H9 (cell line): Measurements from ENCODE around the gene PTOV1. TPM values are rescaled to one million over a fixed set of nuclear protein-coding genes. Genes with fewer than 3 reads are reported as not detected.

Experiments
- DNase-seq: peaks from one replicate; pipeline ENCODE4 v3.0.0-alpha.2; 2017
- H2AFZ ChIP-seq: one replicate; pipeline ENCODE4 v1.6.1; 2013; ENCODE audit warnings: mild to moderate bottlenecking, low read length, control low read depth, moderate library complexity
- H2AK5ac ChIP-seq: 2 replicates; pipeline ENCODE4 v1.6.1; 2013; ENCODE audit warnings: low read length, control low read depth, mixed read lengths; ENCODE audit not compliant: insufficient read length
- H2BK120ac ChIP-seq: one replicate; pipeline ENCODE4 v1.6.1; 2013; ENCODE audit warnings: low read depth, mild to moderate bottlenecking, low read length, control low read depth, inconsistent platforms; ENCODE audit not compliant: poor library complexity, severe bottlenecking
- H2BK12ac ChIP-seq: 2 replicates; pipeline ENCODE4 v1.6.1; 2013; ENCODE audit warnings: low read length, control low read depth, mixed read lengths, low read depth; ENCODE audit not compliant: insufficient read length
- H2BK15ac ChIP-seq: 2 replicates; pipeline ENCODE4 v1.6.1; 2013; ENCODE audit warnings: low read depth, low read length, control low read depth
- H2BK20ac ChIP-seq: one replicate; pipeline ENCODE4 v1.6.1; 2013; ENCODE audit warnings: low read depth, mild to moderate bottlenecking, low read length, control low read depth, inconsistent platforms; ENCODE audit not compliant: poor library complexity, severe bottlenecking
- H2BK5ac ChIP-seq: 2 replicates; pipeline ENCODE4 v1.6.1; 2013; ENCODE audit warnings: low read length, control low read depth, mixed read lengths; ENCODE audit not compliant: insufficient read length
- H3K14ac ChIP-seq: 2 replicates; pipeline ENCODE4 v1.6.1; 2013; ENCODE audit warnings: low read length, control low read depth; ENCODE audit not compliant: insufficient read depth
- H3K18ac ChIP-seq: 2 replicates; pipeline ENCODE4 v1.6.1; 2013; ENCODE audit warnings: low read depth, mild to moderate bottlenecking, mixed read lengths, low read length, control low read depth; ENCODE audit not compliant: insufficient read length
- H3K23ac ChIP-seq: 2 replicates; pipeline ENCODE4 v1.6.1; 2013; ENCODE audit warnings: low read length, control low read depth, mixed read lengths, low read depth; ENCODE audit not compliant: insufficient read length
- H3K23me2 ChIP-seq: 2 replicates; pipeline ENCODE4 v1.6.1; 2013; ENCODE audit warnings: low read depth, mild to moderate bottlenecking, mixed read lengths, low read length, control low read depth; ENCODE audit not compliant: insufficient read length, poor library complexity, severe bottlenecking
- H3K27ac ChIP-seq: 2 replicates; pipeline ENCODE4 v1.5.1; 2013; ENCODE audit warnings: low read length, control low read depth, mixed read lengths, low read depth; ENCODE audit not compliant: insufficient read length
- H3K27me3 ChIP-seq: 2 replicates; pipeline ENCODE4 v1.6.1; 2013; ENCODE audit warnings: low read length, control low read depth, inconsistent platforms; ENCODE audit not compliant: insufficient read depth
- H3K4ac ChIP-seq: 2 replicates; pipeline ENCODE4 v1.6.1; 2013; ENCODE audit warnings: low read depth, mild to moderate bottlenecking, control low read depth, inconsistent platforms, low read length, moderate library complexity
- H3K4me1 ChIP-seq: 2 replicates; pipeline ENCODE4 v1.6.1; 2013; ENCODE audit warnings: low read length, control low read depth, inconsistent platforms; ENCODE audit not compliant: insufficient read depth
- H3K4me2 ChIP-seq: 2 replicates; pipeline ENCODE4 v1.6.1; 2013; ENCODE audit warnings: low read length, control low read depth, mixed read lengths; ENCODE audit not compliant: insufficient read length, insufficient read depth
- H3K56ac ChIP-seq: 2 replicates; pipeline ENCODE4 v1.6.1; 2013; ENCODE audit warnings: low read depth, mild to moderate bottlenecking, mixed read lengths, low read length, control low read depth; ENCODE audit not compliant: insufficient read length
- H3K79me1 ChIP-seq: 2 replicates; pipeline ENCODE4 v1.6.1; 2013; ENCODE audit warnings: low read depth, mild to moderate bottlenecking, moderate library complexity, low read length, control low read depth, inconsistent platforms; ENCODE audit not compliant: insufficient read depth, poor library complexity, severe bottlenecking
- H3K79me2 ChIP-seq: 2 replicates; pipeline ENCODE4 v1.6.1; 2013; ENCODE audit warnings: low read length, control low read depth, inconsistent platforms; ENCODE audit not compliant: insufficient read depth
- H3K9ac ChIP-seq: 2 replicates; pipeline ENCODE4 v1.6.1; 2013; ENCODE audit warnings: low read length, control low read depth, mixed read lengths; ENCODE audit not compliant: insufficient read length; ENCODE audit errors: extremely low read depth
- H3K9me3 ChIP-seq: one replicate; pipeline ENCODE4 v1.6.1; 2013; ENCODE audit warnings: low read depth, low read length, inconsistent platforms; ENCODE audit not compliant: control insufficient read depth
- H3T11ph ChIP-seq: one replicate; pipeline ENCODE4 v1.6.1; 2013; ENCODE audit warnings: mild to moderate bottlenecking, low read length, control low read depth, inconsistent platforms
- H4K20me1 ChIP-seq: one replicate; pipeline ENCODE4 v1.6.1; 2013; ENCODE audit not compliant: control insufficient read depth, insufficient read length, insufficient read depth
- H4K5ac ChIP-seq: 2 replicates; pipeline ENCODE4 v1.6.1; 2013; ENCODE audit warnings: low read depth, mild to moderate bottlenecking, mixed read lengths, low read length, control low read depth; ENCODE audit not compliant: insufficient read length
- H4K8ac ChIP-seq: replicated peaks from 2 replicates; pipeline ENCODE4 v1.6.1; 2013; ENCODE audit warnings: low read length, control low read depth, mixed read lengths, low read depth; ENCODE audit not compliant: insufficient read length
- H4K91ac ChIP-seq: 2 replicates; pipeline ENCODE4 v1.6.1; 2013; ENCODE audit warnings: low read depth, mild to moderate bottlenecking, moderate library complexity, mixed read lengths, low read length, control low read depth; ENCODE audit not compliant: insufficient read length
- H3K27ac Mint-ChIP-seq, 3 experiments: 2 replicates in 2 of 3; 3 replicates in 1 of 3; pipeline ENCODE4 v1.8.0; 2020 to 2021; ENCODE audit warnings: mixed read lengths in 3 of 3, mild to moderate bottlenecking in 1 of 3, moderate library complexity in 1 of 3
- H3K27me3 Mint-ChIP-seq: 2 replicates; pipeline ENCODE4 v1.8.0; 2021; ENCODE audit warnings: low read depth, mild to moderate bottlenecking, moderate library complexity, mixed read lengths
- H3K36me3 Mint-ChIP-seq, 3 experiments: 2 replicates in 2 of 3; 3 replicates in 1 of 3; pipeline ENCODE4 v1.8.0; 2020 to 2021; ENCODE audit warnings: low read depth in 3 of 3, mixed read lengths in 3 of 3; ENCODE audit not compliant: insufficient read depth in 1 of 3
- H3K4me1 Mint-ChIP-seq, 2 experiments: 2 replicates each; pipeline ENCODE4 v1.8.0; 2020; ENCODE audit warnings: mixed read lengths in 2 of 2
- H3K4me3 Mint-ChIP-seq, 2 experiments: 2 replicates in 1 of 2; 3 replicates in 1 of 2; pipeline ENCODE4 v1.8.0; 2020 to 2021; ENCODE audit warnings: mild to moderate bottlenecking in 2 of 2, mixed read lengths in 2 of 2, moderate library complexity in 1 of 2
- H3K9me3 Mint-ChIP-seq, 2 experiments: 2 replicates in 1 of 2; 3 replicates in 1 of 2; pipeline ENCODE4 v1.8.0; 2020; ENCODE audit warnings: mild to moderate bottlenecking in 2 of 2, mixed read lengths in 2 of 2, moderate library complexity in 1 of 2
- CTCF ChIP-seq: fragments of 200-600 bp; sonication (generic); conservative IDR thresholded peaks from 3 replicates; pipeline ENCODE4 v1.8.0; 2021; ENCODE audit warnings: antibody characterized with exemption, mild to moderate bottlenecking
- WGBS: extraction: QIAGEN DNeasy Blood & Tissue Kit; methylation state at CpG from one replicate; pipeline ENCODE4 v1.1.7; 2013; ENCODE audit warnings: missing lambda C conversion rate, low lambda C conversion rate, mixed read lengths; ENCODE audit not compliant: insufficient read length; ENCODE audit errors: extremely low coverage; 5-methylcytosine and 5-hydroxymethylcytosine counted together
- total RNA-seq: library from RNA; stranded (reverse); gene quantifications from 2 replicates; pipeline ENCODE4 v1.2.1, GENCODE V29; 2021

PTOV1 gene
- total RNA-seq, 1 experiment from 2014 or later, result 309 TPM

GRCh38 chr19:49861541-49862378 lies 10.8 kb downstream of the PTOV1 start:
- H2BK15ac ChIP-seq, result no peak overlapping the region
- WGBS, result no CpG with 5 or more reads among the region's 60 CpGs
- no peak overlapping the region for H3K4ac ChIP-seq
- H3K56ac ChIP-seq, result no peak overlapping the region
- H3K79me1 ChIP-seq, result peaks cover 5% of the 10 kb centered on the region
- no peak overlapping the region for H3K4me2 ChIP-seq
- H4K20me1 ChIP-seq, result peaks cover 3% of the 10 kb centered on the region
- H4K8ac ChIP-seq, result no peak overlapping the region
- no peak overlapping the region for H4K91ac ChIP-seq
- Mint-ChIP-seq H3K4me1 (peaks cover 22 to 40% of the 10 kb centered on the region in 2 experiments), H3K4me3 (no peak overlapping the region), H3K36me3 (peaks cover 29 to 85% (median 65%) of the 10 kb centered on the region in 3 experiments), H3K27me3 (peaks cover 3% of the 10 kb centered on the region), H3K27ac (peak overlapping the region in 2 of 3 experiments; percentile 74 to 84; a peak in 3 of 7 replicates), H3K9me3 (peaks cover 0 to 4% of the 10 kb centered on the region in 2 experiments; a peak in 1 of 5 replicates)
- H3K23ac ChIP-seq, result no peak overlapping the region
- peaks cover 5% of the 10 kb centered on the region for H3K23me2 ChIP-seq
- no peak overlapping the region for H2BK5ac ChIP-seq
- H3K27ac ChIP-seq, result no peak overlapping the region
- no peak overlapping the region for H3K9ac ChIP-seq
- H3K79me2 ChIP-seq, result no peaks in the 10 kb centered on the region; the same call in 1 of the 2 replicates
- no peak overlapping the region for H3T11ph ChIP-seq
- no peak overlapping the region for H2AK5ac ChIP-seq
- H2BK120ac ChIP-seq, result no peak overlapping the region
- H3K14ac ChIP-seq, result no peak overlapping the region
- no peaks in the 10 kb centered on the region for H3K9me3 ChIP-seq
- H3K27me3 ChIP-seq, result no peaks in the 10 kb centered on the region
- H2BK12ac ChIP-seq, result no peak overlapping the region
- peak; percentile 54 for DNase-seq
- no peak overlapping the region for H3K18ac ChIP-seq
- no peak overlapping the region for H2AFZ ChIP-seq
- H2BK20ac ChIP-seq, result no peak overlapping the region
- no peaks in the 10 kb centered on the region for H3K4me1 ChIP-seq
- no peak for TF ChIP-seq CTCF
- H4K5ac ChIP-seq, result no peak overlapping the region
